ENCODE data around the gene LGALS14. TPM values are rescaled to one million over a fixed set of nuclear protein-coding genes. Genes with fewer than 3 reads are reported as not detected.
"Not testable (repeated sequence)": the region's sequence is repeated elsewhere in the genome, so short reads cannot be mapped to it uniquely, and the experiment has no call there.

Gene LGALS14
- polyA plus RNA-seq, 3 donors, result not detected

GRCh38 chr19:39684267-39684666 lies 20.0 kb upstream of the LGALS14 start:
- Histone ChIP-seq H2AFZ (ENCODE audit: insufficient read depth, low read depth, low read length, poor library complexity, severe bottlenecking) (no peak overlapping the region), H3K79me2 (ENCODE audit: insufficient read depth, low read length) (no peaks in the 10 kb centered on the region), H3K4me1 (ENCODE audit: control insufficient read depth in 1 of 2, insufficient read depth in 2 of 2, low read length in 2 of 2) (no peaks in the 10 kb centered on the region), H3K4me2 (replicated peaks; ENCODE audit: extremely low read depth, low read length, poor library complexity, severe bottlenecking) (no peak overlapping the region), H3K4me3 (replicated peaks in 1 of 3; ENCODE audit: low read depth in 2 of 3, low read length in 3 of 3) (no peak overlapping the region), H3K36me3 (replicated peaks in 1 of 2; ENCODE audit: control insufficient read depth in 1 of 2, insufficient read depth in 2 of 2, low read length in 2 of 2) (no peaks in the 10 kb centered on the region), H3K27ac (ENCODE audit: low read depth in 1 of 2, low read length in 2 of 2) (no peak overlapping the region), H4K20me1 (ENCODE audit: insufficient read depth, low read length) (no peaks in the 10 kb centered on the region), H3K9ac (ENCODE audit: insufficient read depth, low read length, poor library complexity, severe bottlenecking) (no peak overlapping the region), H3K9me3 (replicated peaks in 1 of 2; ENCODE audit: control insufficient read depth in 1 of 2, insufficient read depth in 1 of 2, low read length in 2 of 2) (peaks cover 0 to under 1% of the 10 kb centered on the region in 2 donors), H3K27me3 (ENCODE audit: control insufficient read depth in 2 of 2, insufficient read depth in 2 of 2, low read length in 2 of 2) (no peaks in the 10 kb centered on the region)
- DNase-seq, result no peak
- no peak overlapping the region for H3K27ac Mint-ChIP-seq
- no peaks in the 10 kb centered on the region for H3K4me1 Mint-ChIP-seq
- H3K27me3 Mint-ChIP-seq (ENCODE audit: low read depth in 3 of 3), result peaks cover 3 to 7% (median 3%) of the 10 kb centered on the region in 3 donors
- intact Hi-C loops (cut with micrococcal nuclease), result no loop called here
- peaks cover 0 to 7% (median 3%) of the 10 kb centered on the region in 7 donors for H3K9me3 Mint-ChIP-seq
- TF ChIP-seq, protein P1, sequence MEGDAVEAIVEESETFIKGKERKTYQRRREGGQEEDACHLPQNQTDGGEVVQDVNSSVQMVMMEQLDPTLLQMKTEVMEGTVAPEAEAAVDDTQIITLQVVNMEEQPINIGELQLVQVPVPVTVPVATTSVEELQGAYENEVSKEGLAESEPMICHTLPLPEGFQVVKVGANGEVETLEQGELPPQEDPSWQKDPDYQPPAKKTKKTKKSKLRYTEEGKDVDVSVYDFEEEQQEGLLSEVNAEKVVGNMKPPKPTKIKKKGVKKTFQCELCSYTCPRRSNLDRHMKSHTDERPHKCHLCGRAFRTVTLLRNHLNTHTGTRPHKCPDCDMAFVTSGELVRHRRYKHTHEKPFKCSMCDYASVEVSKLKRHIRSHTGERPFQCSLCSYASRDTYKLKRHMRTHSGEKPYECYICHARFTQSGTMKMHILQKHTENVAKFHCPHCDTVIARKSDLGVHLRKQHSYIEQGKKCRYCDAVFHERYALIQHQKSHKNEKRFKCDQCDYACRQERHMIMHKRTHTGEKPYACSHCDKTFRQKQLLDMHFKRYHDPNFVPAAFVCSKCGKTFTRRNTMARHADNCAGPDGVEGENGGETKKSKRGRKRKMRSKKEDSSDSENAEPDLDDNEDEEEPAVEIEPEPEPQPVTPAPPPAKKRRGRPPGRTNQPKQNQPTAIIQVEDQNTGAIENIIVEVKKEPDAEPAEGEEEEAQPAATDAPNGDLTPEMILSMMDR (IDR thresholded peaks at IDR 0.05), result no peak
- 67% methylated on average over 2 of the region's 5 CpGs for WGBS (ENCODE audit: insufficient coverage)
- H3K36me3 Mint-ChIP-seq, result no peaks in the 10 kb centered on the region
- H3K4me3 Mint-ChIP-seq, result no peak overlapping the region

DNA sequence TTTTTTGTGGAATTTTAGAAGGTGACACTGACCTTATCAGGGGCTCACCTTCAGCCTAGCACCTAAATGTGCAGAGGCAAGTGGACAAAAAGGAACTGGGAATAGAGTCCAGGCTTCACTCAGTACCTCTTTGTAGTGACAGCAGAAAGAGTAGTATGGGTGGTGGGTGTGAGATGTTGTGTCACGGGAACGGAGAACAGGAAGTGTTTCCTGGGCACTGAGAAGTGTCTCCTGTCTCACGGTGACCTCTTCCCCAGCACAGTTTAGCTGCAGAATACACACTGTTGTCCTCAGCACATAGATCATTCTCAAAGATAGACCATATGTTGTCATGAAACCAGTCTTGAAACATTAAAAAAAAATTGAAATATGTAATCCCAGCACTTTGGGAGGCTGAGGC lies 17.5 kb upstream of the LGALS14 start:
- H3K79me2 ChIP-seq (ENCODE audit: insufficient read depth, low read length), result no peaks in the 10 kb centered on the region
- H2AFZ ChIP-seq (ENCODE audit: insufficient read depth, low read depth, low read length, poor library complexity, severe bottlenecking), result no peak overlapping the region
- Mint-ChIP-seq H3K27ac (no peak overlapping the region), H3K9me3 (peaks cover 0 to 16% (median 8%) of the 10 kb centered on the region in 7 donors), H3K36me3 (no peaks in the 10 kb centered on the region), H3K4me1 (no peaks in the 10 kb centered on the region), H3K27me3 (ENCODE audit: low read depth in 3 of 3) (peaks cover 0 to 14% (median 5%) of the 10 kb centered on the region in 3 donors), H3K4me3 (no peak overlapping the region)
- no peaks in the 10 kb centered on the region for H3K27me3 ChIP-seq (ENCODE audit: control insufficient read depth in 2 of 2, insufficient read depth in 2 of 2, low read length in 2 of 2)
- TF ChIP-seq, protein P1 (IDR thresholded peaks at IDR 0.05), result no peak
- no CpG with 5 or more reads among the region's 3 CpGs for WGBS (ENCODE audit: insufficient coverage)
- no peak overlapping the region for H3K9ac ChIP-seq (ENCODE audit: insufficient read depth, low read length, poor library complexity, severe bottlenecking)
- intact Hi-C loops (cut with micrococcal nuclease), result no loop called here
- H3K4me2 ChIP-seq (replicated peaks; ENCODE audit: extremely low read depth, low read length, poor library complexity, severe bottlenecking), result no peak overlapping the region
- no peak for DNase-seq
- peaks cover 0 to 3% of the 10 kb centered on the region in 2 donors for H3K9me3 ChIP-seq (replicated peaks in 1 of 2; ENCODE audit: control insufficient read depth in 1 of 2, insufficient read depth in 1 of 2, low read length in 2 of 2)
- no peaks in the 10 kb centered on the region for H4K20me1 ChIP-seq (ENCODE audit: insufficient read depth, low read length)
- no peaks in the 10 kb centered on the region for H3K36me3 ChIP-seq (replicated peaks in 1 of 2; ENCODE audit: control insufficient read depth in 1 of 2, insufficient read depth in 2 of 2, low read length in 2 of 2)
- H3K4me1 ChIP-seq (ENCODE audit: control insufficient read depth in 1 of 2, insufficient read depth in 2 of 2, low read length in 2 of 2), result no peaks in the 10 kb centered on the region
- H3K4me3 ChIP-seq (replicated peaks in 1 of 3; ENCODE audit: low read depth in 2 of 3, low read length in 3 of 3), result no peak overlapping the region
- no peak overlapping the region for H3K27ac ChIP-seq (ENCODE audit: low read depth in 1 of 2, low read length in 2 of 2)

DNA sequence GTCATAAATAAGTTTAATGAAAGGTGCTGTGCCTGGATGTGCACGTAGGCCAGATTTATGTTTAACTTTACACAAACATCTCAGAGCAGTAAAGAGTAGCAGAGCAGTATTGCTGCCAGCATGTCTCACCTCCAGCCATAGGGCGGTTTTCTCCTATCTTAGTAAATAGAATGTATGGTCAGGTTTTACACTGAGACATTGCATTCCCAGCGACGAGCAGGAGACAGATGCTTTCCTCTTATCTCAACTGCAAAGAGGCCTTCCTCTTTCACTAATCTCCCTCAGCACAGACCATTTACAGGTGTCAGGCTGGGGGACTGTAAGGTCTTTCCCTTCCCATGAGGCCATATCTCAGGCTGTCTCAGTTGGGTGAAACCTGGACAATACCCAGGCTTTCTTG lies 15.6 kb upstream of the LGALS14 start:
- intact Hi-C loops (cut with micrococcal nuclease); H3K4me3 Mint-ChIP-seq; H3K36me3 Mint-ChIP-seq; H2AFZ ChIP-seq (ENCODE audit: insufficient read depth, low read depth, low read length, poor library complexity, severe bottlenecking); H3K9me3 ChIP-seq (replicated peaks in 1 of 2; ENCODE audit: control insufficient read depth in 1 of 2, insufficient read depth in 1 of 2, low read length in 2 of 2); DNase-seq; H3K27ac ChIP-seq (ENCODE audit: low read depth in 1 of 2, low read length in 2 of 2); H3K4me1 Mint-ChIP-seq; H3K4me1 ChIP-seq (ENCODE audit: control insufficient read depth in 1 of 2, insufficient read depth in 2 of 2, low read length in 2 of 2); H3K9ac ChIP-seq (ENCODE audit: insufficient read depth, low read length, poor library complexity, severe bottlenecking); H3K4me2 ChIP-seq (replicated peaks; ENCODE audit: extremely low read depth, low read length, poor library complexity, severe bottlenecking); H3K36me3 ChIP-seq (replicated peaks in 1 of 2; ENCODE audit: control insufficient read depth in 1 of 2, insufficient read depth in 2 of 2, low read length in 2 of 2); H4K20me1 ChIP-seq (ENCODE audit: insufficient read depth, low read length); H3K79me2 ChIP-seq (ENCODE audit: insufficient read depth, low read length); H3K4me3 ChIP-seq (replicated peaks in 1 of 3; ENCODE audit: low read depth in 2 of 3, low read length in 3 of 3); H3K27me3 ChIP-seq (ENCODE audit: control insufficient read depth in 2 of 2, insufficient read depth in 2 of 2, low read length in 2 of 2); H3K27ac Mint-ChIP-seq: not testable (repeated sequence)
- Mint-ChIP-seq H3K9me3 (peaks cover 0 to 16% (median 8%) of the 10 kb centered on the region in 7 donors), H3K27me3 (ENCODE audit: low read depth in 3 of 3) (peaks cover 0 to 19% (median 5%) of the 10 kb centered on the region in 3 donors)
- no CpG with 5 or more reads among the region's 4 CpGs for WGBS (ENCODE audit: insufficient coverage)
